Tibial nerve (tissue), 4 donors: Measurements from ENCODE around the gene SLC6A13. TPM values are rescaled to one million over a fixed set of nuclear protein-coding genes. Genes with fewer than 3 reads are reported as not detected.

Source experiments
- DNase-seq, 2 donors: peaks; one replicate each; pipeline ENCODE4 v3.0.0-alpha.2; 2019; ENCODE audit warnings: low spot score in 2 of 2
- H3K27ac ChIP-seq, 4 donors: fragments of 200-600 bp; sonication (generic) in 3 of 4; one replicate each; pipeline ENCODE4 v1.5.1; 2017 to 2019; ENCODE audit warnings: mild to moderate bottlenecking in 1 of 4
- H3K27me3 ChIP-seq, 2 donors: fragments of 200-600 bp; sonication (generic) in 1 of 2; one replicate each; pipeline versions ENCODE4 v1.5.1 to v1.6.0; 2017 to 2019
- H3K36me3 ChIP-seq, 3 donors: fragments of 200-600 bp; sonication (generic); one replicate each; pipeline ENCODE4 v1.5.1; 2018 to 2019
- H3K4me1 ChIP-seq, 4 donors: fragments of 200-600 bp; sonication (generic) in 3 of 4; one replicate each; pipeline ENCODE4 v1.5.1; 2017 to 2019
- H3K4me3 ChIP-seq, 4 donors: fragments of 200-600 bp; sonication (generic) in 3 of 4; one replicate each; pipeline ENCODE4 v1.5.1; 2017 to 2019; ENCODE audit warnings: mild to moderate bottlenecking in 1 of 4, moderate library complexity in 1 of 4
- H3K9me3 ChIP-seq, 4 donors: fragments of 200-600 bp; sonication (generic) in 3 of 4; one replicate each; pipeline ENCODE4 v1.5.1; 2017 to 2019
- CTCF ChIP-seq, 5 experiments: fragments of 200-600 bp in 3 of 5; fragments of 450-650 bp in 2 of 5; sonication (generic) in 3 of 5; IDR thresholded peaks; one replicate each; pipeline ENCODE4 v1.5.1; 2016 to 2019; ENCODE audit warnings: antibody characterized with exemption in 5 of 5, mild to moderate bottlenecking in 3 of 5, moderate library complexity in 2 of 5
- EP300 ChIP-seq, 2 donors: sonication (generic); formaldehyde crosslinking; IDR thresholded peaks; one replicate each; pipeline ENCODE4 v1.6.1; 2017; ENCODE audit warnings: antibody characterized with exemption in 2 of 2, mild to moderate bottlenecking in 1 of 2
- POLR2A ChIP-seq, 2 donors: fragments of 450-650 bp; IDR thresholded peaks; one replicate each; pipeline ENCODE4 v1.6.1; 2017; ENCODE audit warnings: antibody characterized with exemption in 2 of 2, mild to moderate bottlenecking in 2 of 2, moderate library complexity in 2 of 2
- WGBS, 2 donors: methylation state at CpG; one replicate each; pipeline ENCODE4 v1.1.5; 2018; 5-methylcytosine and 5-hydroxymethylcytosine counted together
- total RNA-seq, 4 donors: library from RNA; depleted of rRNA; stranded (reverse); fragments of >200 nt; gene quantifications; one replicate each; pipeline ENCODE4 v1.1.0, GENCODE V29; 2016

The SLC6A13 gene
- total RNA-seq, 4 donors from 2014 or later = 0.21 to 1.5 TPM; not detected in 2

GRCh38 chr12:177336-177979 is 85.2 kb downstream of the SLC6A13 start:
- Histone ChIP-seq H3K27me3 (no peaks in the 10 kb centered on the region), H3K27ac (no peak overlapping the region), H3K9me3 (no peaks in the 10 kb centered on the region), H3K4me1 (peaks cover 0 to 33% (median 0%) of the 10 kb centered on the region in 4 donors), H3K4me3 (no peak overlapping the region), H3K36me3 (no peaks in the 10 kb centered on the region)
- TF ChIP-seq EP300 (IDR thresholded peaks at IDR 0.05) = no peak
- TF ChIP-seq POLR2A (IDR thresholded peaks at IDR 0.05) = no peak
- TF ChIP-seq CTCF (IDR thresholded peaks at IDR 0.05) = no peak
- WGBS, 2 donors = 55 to 75% methylated on average over 7 to 11 of the region's 11 CpGs
- no peak for DNase-seq

DNA sequence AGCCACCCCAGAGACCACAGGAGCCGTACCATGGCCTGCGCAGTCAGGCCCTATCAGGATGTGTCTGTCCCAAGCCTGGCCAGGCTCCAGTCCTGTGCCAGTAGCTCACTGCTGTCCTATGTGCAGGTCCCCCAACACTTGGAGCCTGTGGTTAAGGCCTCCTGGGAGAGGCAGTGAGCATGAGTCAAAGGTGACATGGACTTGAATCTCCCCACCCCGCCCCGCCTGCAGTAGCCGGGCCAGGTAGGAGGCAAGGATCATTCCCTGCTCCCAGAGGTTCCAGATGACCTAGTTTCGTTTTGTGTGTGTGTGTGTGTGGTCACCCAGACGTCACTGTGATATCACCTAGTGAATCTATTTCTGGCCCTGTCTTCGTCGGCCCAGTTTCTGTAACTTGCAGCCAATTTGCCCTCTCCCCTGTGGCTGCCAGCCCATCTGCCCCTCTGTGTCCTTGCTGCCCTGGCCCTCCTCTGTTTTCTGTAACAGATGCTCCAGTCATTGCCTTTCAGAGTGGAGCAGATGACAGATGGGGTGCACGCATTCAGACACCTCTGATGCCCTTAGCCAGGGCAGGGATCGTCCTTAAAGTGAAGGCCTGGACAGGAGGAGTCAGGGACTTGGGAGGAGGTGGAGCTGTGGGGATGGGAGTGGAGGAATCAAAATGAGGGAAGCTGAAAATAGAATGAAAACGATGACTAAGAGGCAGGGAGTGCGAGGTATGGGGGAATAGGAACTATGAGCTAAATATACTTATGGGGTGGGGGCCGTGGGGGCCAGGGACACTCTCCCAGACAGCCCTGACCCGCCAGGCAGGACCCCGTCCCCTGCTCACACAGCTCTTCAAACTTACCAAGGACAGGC is 86.1 kb downstream of the SLC6A13 start:
- no peaks in the 10 kb centered on the region for H3K9me3 ChIP-seq
- TF ChIP-seq CTCF (IDR thresholded peaks at IDR 0.05) (no peak), POLR2A (IDR thresholded peaks at IDR 0.05) (no peak), EP300 (IDR thresholded peaks at IDR 0.05) (no peak)
- 54 to 57% methylated on average over 15 to 16 of the region's 16 CpGs for WGBS, 2 donors
- H3K36me3 ChIP-seq = no peaks in the 10 kb centered on the region
- DNase-seq = no peak
- H3K4me3 ChIP-seq = no peak overlapping the region
- no peaks in the 10 kb centered on the region for H3K27me3 ChIP-seq
- H3K4me1 ChIP-seq = peaks cover 0 to 40% (median 0%) of the 10 kb centered on the region in 4 donors
- H3K27ac ChIP-seq = no peak overlapping the region

GRCh38 chr12:175759-176158 is 86.9 kb downstream of the SLC6A13 start:
- no peak for DNase-seq
- Histone ChIP-seq H3K9me3 (no peaks in the 10 kb centered on the region), H3K27me3 (no peaks in the 10 kb centered on the region), H3K36me3 (no peaks in the 10 kb centered on the region), H3K27ac (no peak overlapping the region), H3K4me1 (peaks cover 0 to 40% (median 0%) of the 10 kb centered on the region in 4 donors), H3K4me3 (no peak overlapping the region)
- no peak for TF ChIP-seq POLR2A (IDR thresholded peaks at IDR 0.05)
- no peak for TF ChIP-seq EP300 (IDR thresholded peaks at IDR 0.05)
- no peak for TF ChIP-seq CTCF (IDR thresholded peaks at IDR 0.05)
- 85 to 88% methylated on average over 15 to 16 of the region's 16 CpGs for WGBS, 2 donors

- 25 to 31% methylated on average over 10 of the region's 10 CpGs for WGBS, 2 donors
These were observed 87.4 kb downstream of the SLC6A13 start for GRCh38 chr12:175250-175649.

More at GRCh38 chr12:175250-175649, 87.4 kb downstream of the SLC6A13 start:
- no peaks in the 10 kb centered on the region for H3K27me3 ChIP-seq
- peaks cover 0 to 42% (median 0%) of the 10 kb centered on the region in 4 donors for H3K4me1 ChIP-seq
- no peak for TF ChIP-seq EP300 (IDR thresholded peaks at IDR 0.05)
- TF ChIP-seq POLR2A (IDR thresholded peaks at IDR 0.05) = no peak
- no peak for TF ChIP-seq CTCF (IDR thresholded peaks at IDR 0.05)
- no peak for DNase-seq
- H3K27ac ChIP-seq = no peak overlapping the region
- H3K4me3 ChIP-seq = no peak overlapping the region
- no peaks in the 10 kb centered on the region for H3K9me3 ChIP-seq
- no peaks in the 10 kb centered on the region for H3K36me3 ChIP-seq
